Ascending aorta (tissue), 2 donors: ENCODE results near the gene RABL3. TPM values are rescaled to one million over a fixed set of nuclear protein-coding genes. Genes with fewer than 3 reads are reported as not detected.

ENCODE experiments used
- DNase-seq, 2 donors: peaks; one replicate each; pipeline ENCODE4 v3.0.0-alpha.2; 2019; ENCODE audit warnings: low spot score in 2 of 2
- H3K27ac ChIP-seq, 2 donors: fragments of 200-600 bp; sonication (generic); one replicate each; pipeline ENCODE4 v1.5.1; 2016 to 2017; ENCODE audit warnings: mild to moderate bottlenecking in 1 of 2
- H3K27me3 ChIP-seq: fragments of 200-600 bp; sonication (generic); one replicate; pipeline ENCODE4 v1.5.1; 2017
- H3K36me3 ChIP-seq, 2 donors: fragments of 200-600 bp; sonication (generic); one replicate each; pipeline ENCODE4 v1.5.1; 2016
- H3K4me1 ChIP-seq, 2 donors: fragments of 200-600 bp; sonication (generic); one replicate each; pipeline ENCODE4 v1.5.1; 2016 to 2017; ENCODE audit warnings: mild to moderate bottlenecking in 1 of 2
- H3K4me3 ChIP-seq, 2 donors: fragments of 200-600 bp; sonication (generic); one replicate each; pipeline ENCODE4 v1.5.1; 2016 to 2017; ENCODE audit warnings: mild to moderate bottlenecking in 1 of 2
- H3K9me3 ChIP-seq, 2 donors: fragments of 200-600 bp; sonication (generic); one replicate each; pipeline ENCODE4 v1.5.1; 2016
- CTCF ChIP-seq, 3 experiments: fragments of 200-600 bp in 2 of 3; fragments of 450-650 bp in 1 of 3; sonication (generic) in 2 of 3; IDR thresholded peaks; one replicate each; pipeline ENCODE4 v1.5.1; 2016 to 2019; ENCODE audit warnings: antibody characterized with exemption in 3 of 3, mild to moderate bottlenecking in 1 of 3, moderate library complexity in 1 of 3
- intact Hi-C: fragments of 100-400 bp; cut with DNase I; formaldehyde crosslinking; loops from one replicate; pipeline ENCODE4 v1.15.1; 2023
- total RNA-seq: library from RNA; depleted of rRNA; stranded (reverse); fragments of >200 nt; gene quantifications from one replicate; pipeline ENCODE4 v1.1.0, GENCODE V29; 2016

The RABL3 gene
- total RNA-seq, 1 donor from 2014 or later: 3.0 TPM

- intact Hi-C loops: no loop called here
- no peak for DNase-seq
Measured at GRCh38 chr3:120688121-120688520, 54.2 kb downstream of the RABL3 start.

GRCh38 chr3:120685411-120685810 lies 56.9 kb downstream of the RABL3 start:
- Histone ChIP-seq H3K4me1 (no peaks in the 10 kb centered on the region), H3K36me3 (peaks cover 0 to 15% of the 10 kb centered on the region in 2 donors), H3K4me3 (no peak overlapping the region), H3K9me3 (no peaks in the 10 kb centered on the region), H3K27me3 (no peaks in the 10 kb centered on the region), H3K27ac (no peak overlapping the region)
- intact Hi-C loops: no loop called here
- no peak for DNase-seq
- TF ChIP-seq CTCF (IDR thresholded peaks at IDR 0.05): no peak

More at GRCh38 chr3:120688121-120688520, 54.2 kb downstream of the RABL3 start:
- Histone ChIP-seq H3K27me3 (no peaks in the 10 kb centered on the region), H3K36me3 (peaks cover 0 to 15% of the 10 kb centered on the region in 2 donors), H3K9me3 (no peaks in the 10 kb centered on the region), H3K4me1 (no peaks in the 10 kb centered on the region), H3K27ac (no peak overlapping the region), H3K4me3 (no peak overlapping the region)
- no peak for TF ChIP-seq CTCF (IDR thresholded peaks at IDR 0.05)

- Histone ChIP-seq H3K36me3 (peaks cover 0 to 13% of the 10 kb centered on the region in 2 donors), H3K27me3 (no peaks in the 10 kb centered on the region), H3K4me3 (no peak overlapping the region), H3K27ac (no peak overlapping the region), H3K9me3 (no peaks in the 10 kb centered on the region), H3K4me1 (no peaks in the 10 kb centered on the region)
- intact Hi-C loops: no loop called here
- no peak for TF ChIP-seq CTCF (IDR thresholded peaks at IDR 0.05)
- no peak for DNase-seq
Measured at GRCh38 chr3:120684896-120685295, 57.4 kb downstream of the RABL3 start.

GRCh38 chr3:120683671-120684301 lies 58.5 kb downstream of the RABL3 start:
- TF ChIP-seq CTCF (IDR thresholded peaks at IDR 0.05): no peak
- DNase-seq: no peak
- intact Hi-C loops: no loop called here
- H3K9me3 ChIP-seq: no peaks in the 10 kb centered on the region
- H3K4me3 ChIP-seq: no peak overlapping the region
- peaks cover 0 to 2% of the 10 kb centered on the region in 2 donors for H3K36me3 ChIP-seq
- no peak overlapping the region for H3K27ac ChIP-seq
- peaks cover 0 to 2% of the 10 kb centered on the region in 2 donors for H3K4me1 ChIP-seq
- no peaks in the 10 kb centered on the region for H3K27me3 ChIP-seq

GRCh38 chr3:120683213-120683612 lies 59.1 kb downstream of the RABL3 start:
- Histone ChIP-seq H3K36me3 (no peaks in the 10 kb centered on the region), H3K27ac (no peak overlapping the region), H3K27me3 (no peaks in the 10 kb centered on the region), H3K9me3 (no peaks in the 10 kb centered on the region), H3K4me3 (no peak overlapping the region), H3K4me1 (peaks cover 0 to 2% of the 10 kb centered on the region in 2 donors)
- no peak for DNase-seq
- intact Hi-C loops: no loop called here
- no peak for TF ChIP-seq CTCF (IDR thresholded peaks at IDR 0.05)
